Activated naive CD4-positive, alpha-beta T cell treated with anti-CD3 and anti-CD28 coated beads, Interleukin-2, amount 50 U/mL, for 24 hours (primary cell): ENCODE measurements around the gene SLC24A3.

Experiments used
- H3K27ac Mint-ChIP-seq: one replicate; pipeline ENCODE4 v1.8.0; 2021; ENCODE audit warnings: mild to moderate bottlenecking, mixed read lengths
- H3K27me3 Mint-ChIP-seq: one replicate; pipeline ENCODE4 v1.8.0; 2021; ENCODE audit warnings: mixed read lengths
- H3K36me3 Mint-ChIP-seq: one replicate; pipeline ENCODE4 v1.8.0; 2021; ENCODE audit warnings: mixed read lengths
- H3K4me1 Mint-ChIP-seq: one replicate; pipeline ENCODE4 v1.8.0; 2021; ENCODE audit warnings: mixed read lengths
- H3K4me3 Mint-ChIP-seq: one replicate; pipeline ENCODE4 v1.8.0; 2021; ENCODE audit warnings: mild to moderate bottlenecking, mixed read lengths
- H3K9me3 Mint-ChIP-seq: one replicate; pipeline ENCODE4 v1.8.0; 2021; ENCODE audit warnings: mixed read lengths

The SLC24A3 gene

DNA sequence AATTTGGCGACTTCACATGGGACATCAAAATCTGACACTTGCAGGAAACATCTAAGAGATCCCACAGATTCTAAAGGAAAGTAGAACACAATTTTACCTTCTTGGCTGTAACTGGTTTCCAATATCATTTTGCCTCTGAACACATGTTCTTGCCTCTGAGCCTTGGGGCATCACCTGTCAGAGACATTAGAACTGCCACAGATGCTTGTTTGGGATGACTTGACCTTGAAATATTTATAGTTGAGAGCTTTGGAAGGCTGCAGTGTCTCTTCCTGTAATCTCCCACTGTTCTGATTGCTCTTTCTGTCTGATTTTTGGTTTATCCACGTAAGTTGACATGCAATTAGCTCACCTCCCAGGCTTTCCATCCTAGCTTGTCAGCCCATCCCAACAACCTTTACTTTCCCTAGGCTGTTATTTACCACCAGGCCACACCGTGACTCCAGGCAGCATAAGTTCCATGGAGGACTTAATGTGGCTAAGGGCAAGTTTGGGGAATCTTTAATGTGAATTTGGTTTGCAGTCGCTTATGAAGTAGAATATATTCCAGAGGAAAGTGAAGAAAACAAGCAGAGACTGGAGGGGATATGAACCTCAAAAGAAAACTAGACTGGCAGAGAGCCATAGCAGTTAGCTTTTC, 289.2 kb downstream of the SLC24A3 start:
- no peaks in the 10 kb centered on the region for H3K36me3 Mint-ChIP-seq
- H3K4me3 Mint-ChIP-seq: no peak overlapping the region
- H3K4me1 Mint-ChIP-seq: peaks cover 5% of the 10 kb centered on the region
- no peak overlapping the region for H3K27ac Mint-ChIP-seq
- peaks cover 5% of the 10 kb centered on the region for H3K9me3 Mint-ChIP-seq
- H3K27me3 Mint-ChIP-seq: no peaks in the 10 kb centered on the region

- Mint-ChIP-seq H3K9me3 (peaks cover 5% of the 10 kb centered on the region), H3K27ac (no peak overlapping the region), H3K4me3 (no peak overlapping the region), H3K36me3 (no peaks in the 10 kb centered on the region), H3K27me3 (no peaks in the 10 kb centered on the region), H3K4me1 (peaks cover 5% of the 10 kb centered on the region)
Measured at GRCh38 chr20:19502169-19502568, 289.7 kb downstream of the SLC24A3 start.

DNA sequence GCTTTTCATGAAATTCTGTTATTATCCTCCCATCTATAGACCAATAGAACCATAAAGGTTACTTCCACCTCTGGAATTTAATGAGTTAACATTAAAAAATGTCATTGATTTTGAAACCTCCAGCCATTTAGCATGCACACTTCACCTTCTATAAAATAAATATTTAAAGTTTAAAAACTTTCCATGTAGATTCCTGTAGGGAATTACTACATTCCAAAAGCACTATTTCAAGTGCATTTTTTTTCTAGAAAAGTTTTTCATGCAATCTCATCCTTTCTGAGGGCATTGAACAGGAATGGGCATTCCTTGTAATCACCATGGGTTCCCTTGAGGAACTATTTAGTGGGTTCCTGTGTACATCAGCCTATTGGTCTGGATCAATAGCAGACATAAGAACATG, 291.8 kb downstream of the SLC24A3 start:
- Mint-ChIP-seq H3K4me3 (no peak overlapping the region), H3K4me1 (no peaks in the 10 kb centered on the region)

DNA sequence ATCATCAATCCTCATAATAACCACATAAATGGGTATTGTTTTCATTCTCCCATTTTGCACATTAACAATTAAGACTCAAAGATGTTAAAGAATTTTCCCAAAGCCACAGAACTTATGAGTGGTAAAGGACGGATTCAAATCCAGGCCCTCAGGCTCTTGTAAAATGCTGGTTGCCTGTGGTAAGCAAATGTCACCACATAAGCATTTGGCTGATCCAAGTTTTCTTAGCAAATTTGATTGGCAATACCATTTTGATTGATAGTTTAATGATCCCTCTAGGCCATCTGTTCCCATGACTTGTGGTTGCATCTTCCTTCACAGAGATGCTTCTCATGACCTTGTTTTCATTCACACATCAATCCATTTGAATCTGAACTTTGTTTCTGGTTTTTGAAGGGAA, 293.6 kb downstream of the SLC24A3 start:
- no peaks in the 10 kb centered on the region for H3K4me1 Mint-ChIP-seq
- H3K27me3 Mint-ChIP-seq: no peaks in the 10 kb centered on the region
- no peak overlapping the region for H3K4me3 Mint-ChIP-seq
- no peak overlapping the region for H3K27ac Mint-ChIP-seq
- H3K9me3 Mint-ChIP-seq: peaks cover 5% of the 10 kb centered on the region
- no peaks in the 10 kb centered on the region for H3K36me3 Mint-ChIP-seq

More for the DNA sequence above, 291.8 kb downstream of the SLC24A3 start:
- H3K27ac Mint-ChIP-seq: no peak overlapping the region
- no peaks in the 10 kb centered on the region for H3K36me3 Mint-ChIP-seq
- peaks cover 5% of the 10 kb centered on the region for H3K9me3 Mint-ChIP-seq
- no peaks in the 10 kb centered on the region for H3K27me3 Mint-ChIP-seq

GRCh38 chr20:19508449-19508848, 296.0 kb downstream of the SLC24A3 start:
- Mint-ChIP-seq H3K27ac (no peak overlapping the region), H3K4me1 (no peaks in the 10 kb centered on the region), H3K4me3 (no peak overlapping the region), H3K27me3 (no peaks in the 10 kb centered on the region), H3K9me3 (peaks cover 5% of the 10 kb centered on the region), H3K36me3 (no peaks in the 10 kb centered on the region)

DNA sequence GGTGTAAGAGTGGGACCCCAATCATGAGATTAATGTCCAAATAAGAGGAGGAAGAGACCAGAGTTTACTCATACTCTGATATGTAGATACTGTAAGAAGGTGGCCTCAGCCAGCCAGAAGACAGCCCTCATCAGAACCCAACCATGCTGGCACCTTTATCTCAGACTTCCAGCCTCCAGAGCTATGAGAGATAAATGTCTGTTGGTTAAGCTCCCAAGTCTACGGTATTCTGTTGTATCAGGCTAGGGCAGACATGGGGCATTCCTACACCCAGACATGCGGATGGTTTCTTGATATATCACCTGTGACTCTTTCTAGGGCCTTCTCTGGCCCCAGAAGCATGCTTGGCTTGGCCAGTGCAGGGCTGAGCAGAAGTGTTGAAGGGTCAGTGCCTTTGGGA, 298.2 kb downstream of the SLC24A3 start:
- Mint-ChIP-seq H3K9me3 (no peaks in the 10 kb centered on the region), H3K27ac (no peak overlapping the region), H3K4me1 (no peaks in the 10 kb centered on the region), H3K27me3 (no peaks in the 10 kb centered on the region), H3K4me3 (no peak overlapping the region), H3K36me3 (no peaks in the 10 kb centered on the region)

DNA sequence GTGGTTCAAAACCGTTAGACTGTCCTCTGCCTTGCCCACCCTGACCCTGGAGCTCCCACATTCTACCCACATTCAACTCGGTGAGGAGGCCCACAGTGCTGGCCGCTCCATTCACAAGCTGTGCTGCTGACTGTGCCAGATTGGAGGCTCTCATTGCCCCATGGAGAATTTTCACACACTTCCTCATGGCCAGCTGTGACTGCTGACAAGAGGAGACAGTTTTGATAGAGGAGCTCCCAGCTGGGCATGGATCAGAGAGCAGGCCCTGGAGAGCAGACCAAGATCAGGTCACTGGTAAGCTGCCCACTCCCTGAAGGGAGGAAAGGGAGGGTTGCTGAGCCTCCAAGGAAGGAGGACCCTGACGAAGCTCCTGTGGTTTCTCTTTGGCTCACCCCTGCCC, 299.5 kb downstream of the SLC24A3 start:
- no peaks in the 10 kb centered on the region for H3K27me3 Mint-ChIP-seq
- H3K4me1 Mint-ChIP-seq: no peaks in the 10 kb centered on the region
- H3K4me3 Mint-ChIP-seq: no peak overlapping the region
- no peak overlapping the region for H3K27ac Mint-ChIP-seq
- H3K36me3 Mint-ChIP-seq: no peaks in the 10 kb centered on the region
- no peaks in the 10 kb centered on the region for H3K9me3 Mint-ChIP-seq

DNA sequence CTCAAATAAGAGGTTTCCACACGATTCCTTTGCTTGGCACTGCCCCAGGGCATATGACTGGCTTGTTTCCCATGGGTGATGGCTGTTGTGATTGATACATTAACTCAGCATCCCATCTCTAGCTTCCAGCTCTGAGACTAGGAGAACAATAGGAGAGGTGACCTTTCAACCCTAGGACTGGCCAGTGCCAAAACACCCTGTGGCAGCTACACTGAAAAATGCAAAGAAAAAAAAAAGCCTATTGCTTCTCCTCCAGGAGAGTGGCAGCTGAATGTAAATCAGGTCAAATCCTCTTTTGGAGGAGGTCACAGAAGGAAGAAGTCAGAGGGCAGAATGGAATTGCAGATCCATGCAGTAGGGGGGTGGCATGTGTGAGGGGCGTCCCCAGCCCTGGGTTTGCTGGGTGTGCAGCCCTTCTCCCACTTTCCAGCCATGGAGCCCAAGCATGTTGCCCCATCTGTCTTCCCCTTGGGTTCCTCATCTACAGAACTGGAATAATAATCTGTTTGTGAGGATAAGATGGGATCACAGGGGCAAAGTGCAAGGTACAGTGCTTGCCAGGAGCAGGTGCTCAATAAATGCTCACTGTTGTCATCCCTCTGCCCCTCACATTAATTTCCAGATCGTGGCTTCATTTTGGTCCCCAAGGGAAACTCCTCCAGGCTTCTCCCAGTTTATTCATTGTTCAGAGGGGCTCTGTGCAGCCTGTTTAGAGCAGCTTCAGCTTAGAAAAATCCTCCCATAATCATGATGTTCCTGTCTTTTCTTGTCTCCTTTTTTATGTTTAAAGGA, 300.6 kb downstream of the SLC24A3 start:
- Mint-ChIP-seq H3K27ac (no peak overlapping the region), H3K36me3 (no peaks in the 10 kb centered on the region), H3K9me3 (no peaks in the 10 kb centered on the region), H3K27me3 (no peaks in the 10 kb centered on the region), H3K4me3 (no peak overlapping the region), H3K4me1 (no peaks in the 10 kb centered on the region)

- no peaks in the 10 kb centered on the region for H3K27me3 Mint-ChIP-seq
- H3K4me3 Mint-ChIP-seq: no peak overlapping the region
- H3K9me3 Mint-ChIP-seq: no peaks in the 10 kb centered on the region
- no peak overlapping the region for H3K27ac Mint-ChIP-seq
- no peaks in the 10 kb centered on the region for H3K36me3 Mint-ChIP-seq
- peaks cover 3% of the 10 kb centered on the region for H3K4me1 Mint-ChIP-seq
Measured at GRCh38 chr20:19515074-19515473, 302.6 kb downstream of the SLC24A3 start.

GRCh38 chr20:19519466-19519865, 307.0 kb downstream of the SLC24A3 start:
- H3K4me3 Mint-ChIP-seq: no peak overlapping the region
- H3K36me3 Mint-ChIP-seq: no peaks in the 10 kb centered on the region
- H3K4me1 Mint-ChIP-seq: peaks cover 13% of the 10 kb centered on the region
- no peak overlapping the region for H3K27ac Mint-ChIP-seq
- H3K9me3 Mint-ChIP-seq: no peaks in the 10 kb centered on the region
- H3K27me3 Mint-ChIP-seq: no peaks in the 10 kb centered on the region

GRCh38 chr20:19520261-19520660, 307.8 kb downstream of the SLC24A3 start:
- Mint-ChIP-seq H3K27me3 (no peaks in the 10 kb centered on the region), H3K4me1 (peaks cover 13% of the 10 kb centered on the region), H3K9me3 (no peaks in the 10 kb centered on the region), H3K36me3 (no peaks in the 10 kb centered on the region), H3K27ac (no peak overlapping the region), H3K4me3 (no peak overlapping the region)

GRCh38 chr20:19522071-19522801, 309.8 kb downstream of the SLC24A3 start:
- H3K9me3 Mint-ChIP-seq: no peaks in the 10 kb centered on the region
- H3K4me1 Mint-ChIP-seq: peaks cover 13% of the 10 kb centered on the region
- H3K27me3 Mint-ChIP-seq: no peaks in the 10 kb centered on the region
- H3K27ac Mint-ChIP-seq: no peak overlapping the region
- peak overlapping the region; percentile 19 for H3K4me3 Mint-ChIP-seq
- H3K36me3 Mint-ChIP-seq: no peaks in the 10 kb centered on the region

DNA sequence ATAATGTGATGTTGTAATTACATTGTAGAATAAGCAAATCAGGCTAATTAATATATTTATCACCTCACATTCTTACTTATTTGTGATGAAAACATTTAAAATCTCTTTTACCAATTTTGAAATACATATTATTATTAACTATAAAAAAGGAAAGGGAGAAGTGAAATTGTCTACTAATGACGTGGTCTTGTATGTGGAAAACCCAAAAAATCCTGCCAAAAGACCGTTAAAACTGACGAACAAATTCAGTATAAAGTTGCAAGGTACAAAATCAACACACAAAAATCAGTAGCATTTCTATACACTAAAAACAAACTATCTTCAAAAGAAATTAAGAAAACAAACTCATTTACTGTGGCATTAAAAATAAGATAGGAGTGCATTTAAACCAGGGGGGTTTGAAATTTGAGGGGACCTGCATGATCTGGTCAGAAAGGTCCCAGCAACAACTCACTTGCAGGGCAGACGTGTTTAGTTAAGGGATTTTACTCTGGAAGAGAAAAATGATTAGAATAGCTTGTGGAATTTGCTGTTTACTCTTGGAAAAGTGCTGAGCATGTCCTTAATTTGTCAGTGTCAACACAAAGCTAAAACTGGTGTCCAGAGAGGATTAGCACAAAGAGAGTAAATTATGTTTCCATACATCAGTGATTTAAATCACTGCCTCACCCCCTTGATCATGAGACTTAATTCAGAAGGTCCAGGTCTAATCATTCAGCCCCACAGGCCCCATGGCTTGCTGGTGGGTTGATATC, 310.6 kb downstream of the SLC24A3 start:
- H3K27me3 Mint-ChIP-seq: no peaks in the 10 kb centered on the region
- peaks cover 13% of the 10 kb centered on the region for H3K4me1 Mint-ChIP-seq
- no peak overlapping the region for H3K4me3 Mint-ChIP-seq
- H3K36me3 Mint-ChIP-seq: no peaks in the 10 kb centered on the region
- H3K9me3 Mint-ChIP-seq: no peaks in the 10 kb centered on the region
- no peak overlapping the region for H3K27ac Mint-ChIP-seq

GRCh38 chr20:19524691-19525090, 312.2 kb downstream of the SLC24A3 start:
- H3K36me3 Mint-ChIP-seq: no peaks in the 10 kb centered on the region
- peaks cover 10% of the 10 kb centered on the region for H3K4me1 Mint-ChIP-seq
- H3K27ac Mint-ChIP-seq: no peak overlapping the region
- H3K4me3 Mint-ChIP-seq: no peak overlapping the region
- H3K9me3 Mint-ChIP-seq: no peaks in the 10 kb centered on the region
- H3K27me3 Mint-ChIP-seq: no peaks in the 10 kb centered on the region

DNA sequence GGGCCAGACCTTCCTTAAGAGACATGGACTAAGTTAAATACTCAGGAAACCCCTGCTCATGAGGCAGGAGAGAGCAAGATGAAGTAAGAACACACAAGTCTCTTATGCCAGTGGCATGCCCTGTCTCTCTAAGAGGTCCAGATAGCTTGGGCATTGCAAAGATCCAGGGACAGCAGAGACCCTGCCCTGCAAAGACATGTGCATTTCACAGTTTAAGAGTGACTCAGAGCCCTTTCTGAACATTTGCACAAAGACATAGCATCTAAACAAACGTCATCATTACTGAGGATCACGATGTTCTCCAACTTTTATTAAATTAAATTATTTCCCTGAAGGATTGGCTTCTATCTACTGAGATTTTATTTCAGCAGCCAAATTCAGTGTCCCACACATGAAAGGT, 315.1 kb downstream of the SLC24A3 start:
- peaks cover 1% of the 10 kb centered on the region for H3K4me1 Mint-ChIP-seq
- H3K36me3 Mint-ChIP-seq: no peaks in the 10 kb centered on the region
- H3K27me3 Mint-ChIP-seq: no peaks in the 10 kb centered on the region
- no peak overlapping the region for H3K4me3 Mint-ChIP-seq
- H3K27ac Mint-ChIP-seq: no peak overlapping the region
- H3K9me3 Mint-ChIP-seq: no peaks in the 10 kb centered on the region
